H9 (cell line): ENCODE data around the gene CDKN2C. TPM values are rescaled to one million over a fixed set of nuclear protein-coding genes. Genes with fewer than 3 reads are reported as not detected.
"Not testable (repeated sequence)": the region's sequence is repeated elsewhere in the genome, so short reads cannot be mapped to it uniquely, and the experiment has no call there.

Experiments
- DNase-seq: peaks from one replicate; pipeline ENCODE4 v3.0.0-alpha.2; 2017
- H2AFZ ChIP-seq: one replicate; pipeline ENCODE4 v1.6.1; 2013; ENCODE audit warnings: mild to moderate bottlenecking, low read length, control low read depth, moderate library complexity
- H2AK5ac ChIP-seq: 2 replicates; pipeline ENCODE4 v1.6.1; 2013; ENCODE audit warnings: low read length, control low read depth, mixed read lengths; ENCODE audit not compliant: insufficient read length
- H2BK120ac ChIP-seq: one replicate; pipeline ENCODE4 v1.6.1; 2013; ENCODE audit warnings: low read depth, mild to moderate bottlenecking, low read length, control low read depth, inconsistent platforms; ENCODE audit not compliant: poor library complexity, severe bottlenecking
- H2BK12ac ChIP-seq: 2 replicates; pipeline ENCODE4 v1.6.1; 2013; ENCODE audit warnings: low read length, control low read depth, mixed read lengths, low read depth; ENCODE audit not compliant: insufficient read length
- H2BK15ac ChIP-seq: 2 replicates; pipeline ENCODE4 v1.6.1; 2013; ENCODE audit warnings: low read depth, low read length, control low read depth
- H2BK20ac ChIP-seq: one replicate; pipeline ENCODE4 v1.6.1; 2013; ENCODE audit warnings: low read depth, mild to moderate bottlenecking, low read length, control low read depth, inconsistent platforms; ENCODE audit not compliant: poor library complexity, severe bottlenecking
- H2BK5ac ChIP-seq: 2 replicates; pipeline ENCODE4 v1.6.1; 2013; ENCODE audit warnings: low read length, control low read depth, mixed read lengths; ENCODE audit not compliant: insufficient read length
- H3K14ac ChIP-seq: 2 replicates; pipeline ENCODE4 v1.6.1; 2013; ENCODE audit warnings: low read length, control low read depth; ENCODE audit not compliant: insufficient read depth
- H3K18ac ChIP-seq: 2 replicates; pipeline ENCODE4 v1.6.1; 2013; ENCODE audit warnings: low read depth, mild to moderate bottlenecking, mixed read lengths, low read length, control low read depth; ENCODE audit not compliant: insufficient read length
- H3K23ac ChIP-seq: 2 replicates; pipeline ENCODE4 v1.6.1; 2013; ENCODE audit warnings: low read length, control low read depth, mixed read lengths, low read depth; ENCODE audit not compliant: insufficient read length
- H3K23me2 ChIP-seq: 2 replicates; pipeline ENCODE4 v1.6.1; 2013; ENCODE audit warnings: low read depth, mild to moderate bottlenecking, mixed read lengths, low read length, control low read depth; ENCODE audit not compliant: insufficient read length, poor library complexity, severe bottlenecking
- H3K27ac ChIP-seq: 2 replicates; pipeline ENCODE4 v1.5.1; 2013; ENCODE audit warnings: low read length, control low read depth, mixed read lengths, low read depth; ENCODE audit not compliant: insufficient read length
- H3K27me3 ChIP-seq: 2 replicates; pipeline ENCODE4 v1.6.1; 2013; ENCODE audit warnings: low read length, control low read depth, inconsistent platforms; ENCODE audit not compliant: insufficient read depth
- H3K4ac ChIP-seq: 2 replicates; pipeline ENCODE4 v1.6.1; 2013; ENCODE audit warnings: low read depth, mild to moderate bottlenecking, control low read depth, inconsistent platforms, low read length, moderate library complexity
- H3K4me1 ChIP-seq: 2 replicates; pipeline ENCODE4 v1.6.1; 2013; ENCODE audit warnings: low read length, control low read depth, inconsistent platforms; ENCODE audit not compliant: insufficient read depth
- H3K4me2 ChIP-seq: 2 replicates; pipeline ENCODE4 v1.6.1; 2013; ENCODE audit warnings: low read length, control low read depth, mixed read lengths; ENCODE audit not compliant: insufficient read length, insufficient read depth
- H3K56ac ChIP-seq: 2 replicates; pipeline ENCODE4 v1.6.1; 2013; ENCODE audit warnings: low read depth, mild to moderate bottlenecking, mixed read lengths, low read length, control low read depth; ENCODE audit not compliant: insufficient read length
- H3K79me1 ChIP-seq: 2 replicates; pipeline ENCODE4 v1.6.1; 2013; ENCODE audit warnings: low read depth, mild to moderate bottlenecking, moderate library complexity, low read length, control low read depth, inconsistent platforms; ENCODE audit not compliant: insufficient read depth, poor library complexity, severe bottlenecking
- H3K79me2 ChIP-seq: 2 replicates; pipeline ENCODE4 v1.6.1; 2013; ENCODE audit warnings: low read length, control low read depth, inconsistent platforms; ENCODE audit not compliant: insufficient read depth
- H3K9ac ChIP-seq: 2 replicates; pipeline ENCODE4 v1.6.1; 2013; ENCODE audit warnings: low read length, control low read depth, mixed read lengths; ENCODE audit not compliant: insufficient read length; ENCODE audit errors: extremely low read depth
- H3K9me3 ChIP-seq: one replicate; pipeline ENCODE4 v1.6.1; 2013; ENCODE audit warnings: low read depth, low read length, inconsistent platforms; ENCODE audit not compliant: control insufficient read depth
- H3T11ph ChIP-seq: one replicate; pipeline ENCODE4 v1.6.1; 2013; ENCODE audit warnings: mild to moderate bottlenecking, low read length, control low read depth, inconsistent platforms
- H4K20me1 ChIP-seq: one replicate; pipeline ENCODE4 v1.6.1; 2013; ENCODE audit not compliant: control insufficient read depth, insufficient read length, insufficient read depth
- H4K5ac ChIP-seq: 2 replicates; pipeline ENCODE4 v1.6.1; 2013; ENCODE audit warnings: low read depth, mild to moderate bottlenecking, mixed read lengths, low read length, control low read depth; ENCODE audit not compliant: insufficient read length
- H4K8ac ChIP-seq: replicated peaks from 2 replicates; pipeline ENCODE4 v1.6.1; 2013; ENCODE audit warnings: low read length, control low read depth, mixed read lengths, low read depth; ENCODE audit not compliant: insufficient read length
- H4K91ac ChIP-seq: 2 replicates; pipeline ENCODE4 v1.6.1; 2013; ENCODE audit warnings: low read depth, mild to moderate bottlenecking, moderate library complexity, mixed read lengths, low read length, control low read depth; ENCODE audit not compliant: insufficient read length
- H3K27ac Mint-ChIP-seq, 3 experiments: 2 replicates in 2 of 3; 3 replicates in 1 of 3; pipeline ENCODE4 v1.8.0; 2020 to 2021; ENCODE audit warnings: mixed read lengths in 3 of 3, mild to moderate bottlenecking in 1 of 3, moderate library complexity in 1 of 3
- H3K27me3 Mint-ChIP-seq: 2 replicates; pipeline ENCODE4 v1.8.0; 2021; ENCODE audit warnings: low read depth, mild to moderate bottlenecking, moderate library complexity, mixed read lengths
- H3K36me3 Mint-ChIP-seq, 3 experiments: 2 replicates in 2 of 3; 3 replicates in 1 of 3; pipeline ENCODE4 v1.8.0; 2020 to 2021; ENCODE audit warnings: low read depth in 3 of 3, mixed read lengths in 3 of 3; ENCODE audit not compliant: insufficient read depth in 1 of 3
- H3K4me1 Mint-ChIP-seq, 2 experiments: 2 replicates each; pipeline ENCODE4 v1.8.0; 2020; ENCODE audit warnings: mixed read lengths in 2 of 2
- H3K4me3 Mint-ChIP-seq, 2 experiments: 2 replicates in 1 of 2; 3 replicates in 1 of 2; pipeline ENCODE4 v1.8.0; 2020 to 2021; ENCODE audit warnings: mild to moderate bottlenecking in 2 of 2, mixed read lengths in 2 of 2, moderate library complexity in 1 of 2
- H3K9me3 Mint-ChIP-seq, 2 experiments: 2 replicates in 1 of 2; 3 replicates in 1 of 2; pipeline ENCODE4 v1.8.0; 2020; ENCODE audit warnings: mild to moderate bottlenecking in 2 of 2, mixed read lengths in 2 of 2, moderate library complexity in 1 of 2
- WGBS: extraction: QIAGEN DNeasy Blood & Tissue Kit; methylation state at CpG from one replicate; pipeline ENCODE4 v1.1.7; 2013; ENCODE audit warnings: missing lambda C conversion rate, low lambda C conversion rate, mixed read lengths; ENCODE audit not compliant: insufficient read length; ENCODE audit errors: extremely low coverage; 5-methylcytosine and 5-hydroxymethylcytosine counted together
- total RNA-seq: library from RNA; stranded (reverse); gene quantifications from 2 replicates; pipeline ENCODE4 v1.2.1, GENCODE V29; 2021

The CDKN2C gene
- total RNA-seq, 1 experiment from 2014 or later = not detected

- not testable (repeated sequence) for H3K14ac ChIP-seq, H4K8ac ChIP-seq, H3K4ac ChIP-seq, H3K27me3 ChIP-seq, H3K23ac ChIP-seq, H2BK5ac ChIP-seq, H2AFZ ChIP-seq, H2BK120ac ChIP-seq, H2BK20ac ChIP-seq, H3T11ph ChIP-seq, H3K27me3 Mint-ChIP-seq, H3K27ac Mint-ChIP-seq, H3K79me1 ChIP-seq, H4K91ac ChIP-seq, H3K79me2 ChIP-seq, H2BK12ac ChIP-seq, H2AK5ac ChIP-seq, H3K9me3 ChIP-seq, H3K4me2 ChIP-seq, H3K36me3 Mint-ChIP-seq, H3K4me1 ChIP-seq, DNase-seq, H3K23me2 ChIP-seq, H4K5ac ChIP-seq, H3K4me3 Mint-ChIP-seq, H2BK15ac ChIP-seq, H3K18ac ChIP-seq, H3K27ac ChIP-seq, H3K9ac ChIP-seq, H3K56ac ChIP-seq, H4K20me1 ChIP-seq, H3K9me3 Mint-ChIP-seq
- H3K4me1 Mint-ChIP-seq = peaks cover 7 to 19% of the 10 kb centered on the region in 2 experiments
- WGBS = no CpG with 5 or more reads among the region's 3 CpGs
Observed at GRCh38 chr1:50933770-50934169, 36.3 kb upstream of the CDKN2C start.
